ENCODE measurements around the gene SLC5A2.
"Not testable (repeated sequence)": the region's sequence is repeated elsewhere in the genome, so short reads cannot be mapped to it uniquely, and the experiment has no call there.

SLC5A2 gene

GRCh38 chr16:31483081-31483480, at the start of gene SLC5A2:
SLC5A2 (plus strand) TSS chr16:31483123; CDS start chr16:31483137, 14 bp downstream.
- Mint-ChIP-seq H3K9me3 (no peaks in the 10 kb centered on the region), H3K27ac (no peak within 1 kb of the TSS), H3K4me1 (peaks cover 11% of the 10 kb centered on the region), H3K36me3 (ENCODE audit: low read depth) (no peaks in the 10 kb centered on the region), H3K4me3 (no peak within 1 kb of the TSS), H3K27me3 (peaks cover 2% of the 10 kb centered on the region)
- no peak for DNase-seq
- ATAC-seq: no peak

GRCh38 chr16:31435341-31436220, 47.3 kb upstream of the SLC5A2 start:
- Mint-ChIP-seq H3K36me3 (ENCODE audit: low read depth) (no peaks in the 10 kb centered on the region), H3K4me3 (no peak overlapping the region), H3K9me3 (no peaks in the 10 kb centered on the region), H3K27me3 (no peaks in the 10 kb centered on the region), H3K4me1 (peaks cover 17% of the 10 kb centered on the region), H3K27ac (no peak overlapping the region)
- ATAC-seq (no peak), DNase-seq (no peak)

GRCh38 chr16:31436221-31437045, 46.5 kb upstream of the SLC5A2 start:
- Mint-ChIP-seq H3K4me1 (peaks cover 13% of the 10 kb centered on the region), H3K9me3 (no peaks in the 10 kb centered on the region), H3K4me3 (no peak overlapping the region), H3K36me3 (ENCODE audit: low read depth) (no peaks in the 10 kb centered on the region), H3K27ac (no peak overlapping the region), H3K27me3 (peaks cover 2% of the 10 kb centered on the region)
- DNase-seq (no peak), ATAC-seq (no peak)

GRCh38 chr16:31438414-31438813, 44.5 kb upstream of the SLC5A2 start:
- H3K27me3 Mint-ChIP-seq: peaks cover 3% of the 10 kb centered on the region
- H3K27ac Mint-ChIP-seq: no peak overlapping the region
- no peaks in the 10 kb centered on the region for H3K9me3 Mint-ChIP-seq
- no peak for DNase-seq
- ATAC-seq: no peak
- H3K36me3 Mint-ChIP-seq (ENCODE audit: low read depth): no peaks in the 10 kb centered on the region
- H3K4me1 Mint-ChIP-seq: peaks cover 20% of the 10 kb centered on the region
- no peak overlapping the region for H3K4me3 Mint-ChIP-seq

GRCh38 chr16:31439023-31439422, 43.9 kb upstream of the SLC5A2 start:
- H3K4me1 Mint-ChIP-seq: peaks cover 20% of the 10 kb centered on the region
- not testable (repeated sequence) for H3K27me3 Mint-ChIP-seq; H3K4me3 Mint-ChIP-seq; H3K36me3 Mint-ChIP-seq (ENCODE audit: low read depth); H3K9me3 Mint-ChIP-seq; H3K27ac Mint-ChIP-seq; DNase-seq
- ATAC-seq: peak; percentile 35

GRCh38 chr16:31439519-31439918, 43.4 kb upstream of the SLC5A2 start:
- Mint-ChIP-seq H3K36me3 (ENCODE audit: low read depth) (no peaks in the 10 kb centered on the region), H3K9me3 (no peaks in the 10 kb centered on the region), H3K4me3 (no peak overlapping the region), H3K4me1 (peaks cover 20% of the 10 kb centered on the region), H3K27ac (no peak overlapping the region), H3K27me3 (peaks cover 3% of the 10 kb centered on the region)
- ATAC-seq (peak; percentile 41), DNase-seq (no peak)

GRCh38 chr16:31440516-31441184, 42.3 kb upstream of the SLC5A2 start:
- H3K36me3 Mint-ChIP-seq (ENCODE audit: low read depth): no peaks in the 10 kb centered on the region
- H3K27me3 Mint-ChIP-seq: peaks cover 3% of the 10 kb centered on the region
- H3K27ac Mint-ChIP-seq: no peak overlapping the region
- no peaks in the 10 kb centered on the region for H3K9me3 Mint-ChIP-seq
- peaks cover 20% of the 10 kb centered on the region for H3K4me1 Mint-ChIP-seq
- no peak overlapping the region for H3K4me3 Mint-ChIP-seq
- DNase-seq: no peak
- no peak for ATAC-seq

GRCh38 chr16:31441956-31442355, 41.0 kb upstream of the SLC5A2 start:
- DNase-seq (no peak), ATAC-seq (no peak)
- peak overlapping the region; percentile 67 for H3K27ac Mint-ChIP-seq
- no peaks in the 10 kb centered on the region for H3K36me3 Mint-ChIP-seq (ENCODE audit: low read depth)
- H3K4me3 Mint-ChIP-seq: peak overlapping the region; percentile 73
- peaks cover 3% of the 10 kb centered on the region for H3K27me3 Mint-ChIP-seq
- no peaks in the 10 kb centered on the region for H3K9me3 Mint-ChIP-seq
- peaks cover 24% of the 10 kb centered on the region for H3K4me1 Mint-ChIP-seq

- ATAC-seq; H3K27ac Mint-ChIP-seq; DNase-seq; H3K27me3 Mint-ChIP-seq; H3K36me3 Mint-ChIP-seq (ENCODE audit: low read depth); H3K9me3 Mint-ChIP-seq; H3K4me3 Mint-ChIP-seq: not testable (repeated sequence)
- peaks cover 11% of the 10 kb centered on the region for H3K4me1 Mint-ChIP-seq
Observed at GRCh38 chr16:31445931-31446330, 37.0 kb upstream of the SLC5A2 start.

- H3K9me3 Mint-ChIP-seq: no peaks in the 10 kb centered on the region
- DNase-seq (no peak), ATAC-seq (no peak)
- H3K4me1 Mint-ChIP-seq: peaks cover 25% of the 10 kb centered on the region
- H3K27me3 Mint-ChIP-seq: no peaks in the 10 kb centered on the region
- no peak overlapping the region for H3K27ac Mint-ChIP-seq
- H3K4me3 Mint-ChIP-seq: no peak overlapping the region
- peaks cover 11% of the 10 kb centered on the region for H3K36me3 Mint-ChIP-seq (ENCODE audit: low read depth)
Observed at GRCh38 chr16:31451201-31451600, 31.7 kb upstream of the SLC5A2 start.

GRCh38 chr16:31451681-31452351, 31.1 kb upstream of the SLC5A2 start:
- H3K9me3 Mint-ChIP-seq: no peaks in the 10 kb centered on the region
- no peak overlapping the region for H3K4me3 Mint-ChIP-seq
- H3K27me3 Mint-ChIP-seq: no peaks in the 10 kb centered on the region
- H3K27ac Mint-ChIP-seq: no peak overlapping the region
- peaks cover 31% of the 10 kb centered on the region for H3K4me1 Mint-ChIP-seq
- peaks cover 13% of the 10 kb centered on the region for H3K36me3 Mint-ChIP-seq (ENCODE audit: low read depth)
- no peak for ATAC-seq
- DNase-seq: no peak

- Mint-ChIP-seq H3K36me3 (ENCODE audit: low read depth) (peaks cover 15% of the 10 kb centered on the region), H3K4me3 (no peak overlapping the region), H3K27ac (no peak overlapping the region), H3K4me1 (peaks cover 39% of the 10 kb centered on the region), H3K9me3 (no peaks in the 10 kb centered on the region), H3K27me3 (no peaks in the 10 kb centered on the region)
- ATAC-seq: no peak
- no peak for DNase-seq
Observed at GRCh38 chr16:31452631-31453106, 30.3 kb upstream of the SLC5A2 start.

GRCh38 chr16:31453255-31454204, 29.4 kb upstream of the SLC5A2 start:
- Mint-ChIP-seq H3K4me3 (no peak overlapping the region), H3K9me3 (no peaks in the 10 kb centered on the region), H3K27ac (peak overlapping the region; percentile 4), H3K27me3 (no peaks in the 10 kb centered on the region), H3K36me3 (ENCODE audit: low read depth) (peaks cover 21% of the 10 kb centered on the region), H3K4me1 (peaks cover 46% of the 10 kb centered on the region)
- ATAC-seq (no peak), DNase-seq (no peak)
